ENCODE data around the gene LRRC36. TPM values are rescaled to one million over a fixed set of nuclear protein-coding genes. Genes with fewer than 3 reads are reported as not detected.

Gene LRRC36
- total and polyA plus RNA-seq, 10 of the 15 experiments (the other 5 are each of a cell fraction or from before 2014, with no cell fraction given), result 0.45 to 2.0 (median 0.75) TPM; not detected in 1

GRCh38 chr16:67364600-67365235, 38.1 kb downstream of the LRRC36 start:
- in situ Hi-C loops (cut with MboI), result no loop called here
- no peak; the same call in 2 of the 3 replicates for ATAC-seq
- Histone ChIP-seq H3K9ac (ENCODE audit: control insufficient read depth, insufficient read depth, low read length) (no peak overlapping the region), H3K36me3 (ENCODE audit: control insufficient read depth in 2 of 2, insufficient read depth in 2 of 2, low read length in 1 of 2) (no peaks in the 10 kb centered on the region), H3K4me2 (ENCODE audit: control insufficient read depth, insufficient read depth) (no peak overlapping the region), H2AFZ (ENCODE audit: control insufficient read depth, low read depth, low read length) (0 out of 2 replicates have a peak overlapping the region, but pooled peaks have one; percentile 10), H3K27me3 (replicated peaks in 1 of 2; ENCODE audit: control insufficient read depth in 2 of 2, insufficient read depth in 2 of 2, low read length in 1 of 2) (no peaks in the 10 kb centered on the region; a peak in 1 of 4 replicates), H3K4me1 (ENCODE audit: control insufficient read depth, insufficient read depth, low read length) (peaks cover 5% of the 10 kb centered on the region; the same call in 1 of the 2 replicates), H3K4me3 (no peak overlapping the region), H4K20me1 (ENCODE audit: control insufficient read depth, insufficient read depth) (no peaks in the 10 kb centered on the region), H3K27ac (ENCODE audit: control insufficient read depth, insufficient read depth) (no peak overlapping the region), H3K79me2 (ENCODE audit: control insufficient read depth, insufficient read depth, low read length) (no peaks in the 10 kb centered on the region), H3K9me3 (replicated peaks; ENCODE audit: control insufficient read depth, insufficient read depth, low read length) (peaks cover 2% of the 10 kb centered on the region; the same call in 1 of the 3 replicates)
- ChIA-PET RAD21 (ENCODE audit: unreplicated experiment) (no interaction called here), POLR2A (no interaction called here), CTCF (interaction anchor here (0.5 to 1.2 kb wide), 7 partner anchors 8 to 104 kb away, joined by 3 to 5 read pairs (median 3); no protein-coding TSS in a partner anchor), SMC1A (ENCODE audit: uncharacterized antibody, unreplicated experiment) (interaction anchor here (1.1 to 1.6 kb wide), 2 partner anchors 14 to 19 kb away, joined by 3 to 4 read pairs; no protein-coding TSS in a partner anchor)
- no peak for DNase-seq (ENCODE audit: low read depth, low spot score)
- no TSS peak for BruUV-seq (replicated peaks)
- no peak for TF ChIP-seq SREBF2 (IDR thresholded peaks at IDR 0.05; ENCODE audit: low read length)
- TF ChIP-seq SPI1 (IDR thresholded peaks at IDR 0.05; ENCODE audit: borderline replicate concordance, insufficient read depth, low read depth, low read length), result peak; percentile 70
- intact Hi-C loops (cut with micrococcal nuclease; ENCODE audit: unreplicated experiment), result no loop called here
- no peak for FAIRE-seq

- DNase-seq (ENCODE audit: low read depth, low spot score) (no peak), FAIRE-seq (no peak), ATAC-seq (no peak)
- ChIA-PET RAD21 (ENCODE audit: unreplicated experiment) (no interaction called here), SMC1A (ENCODE audit: uncharacterized antibody, unreplicated experiment) (no interaction called here), CTCF (interaction anchor here (0.7 kb wide), 1 partner anchor 380 kb away, joined by 3 read pairs; no protein-coding TSS in a partner anchor), POLR2A (interaction anchor here (0.7 kb wide), 1 partner anchor 409 kb away, joined by 5 read pairs; the partner anchor contains the start of gene CES3)
- no peaks in the 10 kb centered on the region for H3K36me3 ChIP-seq (ENCODE audit: control insufficient read depth in 2 of 2, insufficient read depth in 2 of 2, low read length in 1 of 2)
- WGBS (ENCODE audit: insufficient coverage, insufficient replicate concordance, low lambda C conversion rate, missing lambda C conversion rate), result 50% methylated on average over 4 of the region's 4 CpGs
- no peaks in the 10 kb centered on the region for H4K20me1 ChIP-seq (ENCODE audit: control insufficient read depth, insufficient read depth)
- no peaks in the 10 kb centered on the region for H3K79me2 ChIP-seq (ENCODE audit: control insufficient read depth, insufficient read depth, low read length)
- intact Hi-C loops (cut with micrococcal nuclease; ENCODE audit: unreplicated experiment) (no loop called here), in situ Hi-C loops (cut with MboI) (no loop called here)
- H3K9me3 ChIP-seq (replicated peaks; ENCODE audit: control insufficient read depth, insufficient read depth, low read length), result peaks cover 4% of the 10 kb centered on the region; the same call in 1 of the 3 replicates
- no peak overlapping the region for H2AFZ ChIP-seq (ENCODE audit: control insufficient read depth, low read depth, low read length)
- no TSS peak for BruUV-seq (replicated peaks)
- H3K4me3 ChIP-seq, result no peak overlapping the region
- no peaks in the 10 kb centered on the region for H3K4me1 ChIP-seq (ENCODE audit: control insufficient read depth, insufficient read depth, low read length)
- H3K4me2 ChIP-seq (ENCODE audit: control insufficient read depth, insufficient read depth), result no peak overlapping the region
- no peak overlapping the region for H3K27ac ChIP-seq (ENCODE audit: control insufficient read depth, insufficient read depth)
- H3K9ac ChIP-seq (ENCODE audit: control insufficient read depth, insufficient read depth, low read length), result no peak overlapping the region
- H3K27me3 ChIP-seq (replicated peaks in 1 of 2; ENCODE audit: control insufficient read depth in 2 of 2, insufficient read depth in 2 of 2, low read length in 1 of 2), result no peaks in the 10 kb centered on the region; a peak in 1 of 4 replicates
- TF ChIP-seq ZSCAN29 (IDR thresholded peaks at IDR 0.05) (no peak), E2F4 (IDR thresholded peaks at IDR 0.05; ENCODE audit: low read depth, low read length) (no peak), POLR2A (IDR thresholded peaks at IDR 0.05; ENCODE audit: low read depth, low read length) (no peak), BCLAF1 (IDR thresholded peaks at IDR 0.05) (no peak), PRDM15 (CRISPR knock-in tag; IDR thresholded peaks at IDR 0.05) (no peak), ZNF24 (IDR thresholded peaks at IDR 0.05) (no peak)
Measured at GRCh38 chr16:67370661-67371060, 44.0 kb downstream of the LRRC36 start.
